NOMO-1 (cell line): Measurements from ENCODE around the gene ARID3B.
A peak's percentile ranks its signal among the peaks of the same experiment; 100 is the strongest.
"Not testable (repeated sequence)": the region's sequence is repeated elsewhere in the genome, so short reads cannot be mapped to it uniquely, and the experiment has no call there.

Source experiments
- DNase-seq, 2 experiments: peaks; one replicate each; lab custom pipeline; 2025; ENCODE audit not compliant: unreplicated experiment in 2 of 2; lab: John Stamatoyannopoulos, UW

The ARID3B gene

DNA sequence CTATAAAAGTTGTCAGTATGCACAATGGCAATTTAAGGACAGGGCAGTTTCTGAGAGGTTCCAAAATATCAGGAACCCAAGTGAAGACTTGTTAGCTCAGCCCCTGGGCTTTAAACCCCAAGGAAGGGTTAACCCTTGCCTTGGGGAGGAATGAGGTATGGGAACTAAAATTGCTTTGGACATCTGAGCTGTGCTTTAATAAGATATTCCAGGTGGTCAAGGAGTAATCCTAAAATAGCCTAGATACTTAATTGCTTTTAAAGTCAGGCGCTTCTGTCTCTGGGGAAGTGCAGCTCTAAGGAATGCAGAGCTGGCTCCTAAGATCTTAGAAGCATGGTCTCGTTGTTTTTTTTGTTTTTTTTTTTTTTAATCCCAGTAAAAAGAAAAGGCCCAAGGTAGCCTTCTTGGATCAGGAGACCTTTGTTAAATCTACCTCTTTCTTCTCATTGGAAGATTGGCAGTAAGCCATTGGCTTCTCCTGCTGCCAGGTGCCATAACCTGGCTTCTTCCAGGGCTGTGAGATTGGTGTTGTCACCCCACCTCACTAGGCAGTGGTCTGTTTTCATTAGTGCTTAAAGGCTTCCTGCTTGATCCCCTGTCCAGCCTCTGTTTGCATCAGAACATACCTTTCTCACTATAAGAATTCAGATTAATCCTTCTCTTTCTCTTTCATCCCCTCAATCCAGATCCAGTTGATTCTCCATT lies 24.5 kb downstream of the ARID3B start:
- no peak for DNase-seq

DNA sequence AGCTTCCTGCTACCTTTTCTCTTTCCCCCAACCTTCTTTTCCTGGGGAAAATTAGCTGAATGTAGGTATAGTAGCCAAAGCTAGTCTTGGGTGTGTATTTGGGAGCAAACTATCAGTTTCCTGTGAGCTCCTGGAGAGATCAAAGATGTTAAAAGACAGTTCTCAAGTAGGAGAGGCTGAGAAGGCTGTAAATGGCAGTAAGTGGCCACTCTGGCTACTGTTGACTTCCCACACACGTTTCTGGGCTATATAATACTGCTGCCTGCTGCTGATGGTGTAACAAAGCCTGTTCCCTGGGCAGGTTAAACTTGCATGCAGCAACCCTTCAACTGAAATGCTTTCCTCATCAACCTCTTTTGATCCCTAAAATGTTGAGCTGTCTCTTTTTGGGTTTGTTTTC lies 27.6 kb downstream of the ARID3B start:
- DNase-seq: no peak

DNA sequence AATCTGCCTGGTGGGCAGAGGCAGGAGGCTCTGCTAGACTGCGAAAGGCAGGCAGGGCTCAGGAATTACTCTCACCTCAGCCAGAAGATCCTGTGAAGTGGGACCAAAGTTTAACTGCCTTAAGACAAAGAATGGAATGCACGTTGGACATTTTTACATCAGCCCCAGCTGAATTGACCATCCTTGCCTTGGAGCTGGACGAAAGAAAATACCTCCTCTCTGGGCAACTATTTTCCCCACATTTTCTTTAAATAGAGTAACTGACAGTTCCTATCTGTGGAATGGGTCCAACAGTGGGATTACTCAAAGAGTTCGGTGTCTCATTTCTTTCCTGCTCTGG lies 28.7 kb downstream of the ARID3B start:
- DNase-seq: no peak

DNA sequence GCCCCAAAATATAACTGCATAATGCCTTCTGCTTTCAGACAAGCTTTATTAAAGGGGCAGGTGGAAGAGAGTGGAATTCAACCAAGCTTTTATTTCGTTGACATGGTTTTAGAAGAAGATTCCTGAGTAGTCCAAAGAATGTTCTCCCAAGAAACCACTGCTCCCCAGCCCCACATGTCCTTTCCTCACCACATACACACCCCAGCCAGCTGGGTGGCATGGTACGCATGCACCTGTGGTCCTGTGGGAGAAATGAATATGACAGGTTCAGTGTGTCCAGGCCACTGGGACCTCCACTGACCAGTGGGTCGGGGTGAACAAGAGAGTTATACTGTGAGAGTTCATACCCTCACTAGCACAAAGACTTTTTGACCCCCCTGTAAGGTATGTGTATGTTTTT lies 30.2 kb downstream of the ARID3B start:
- no peak for DNase-seq

DNA sequence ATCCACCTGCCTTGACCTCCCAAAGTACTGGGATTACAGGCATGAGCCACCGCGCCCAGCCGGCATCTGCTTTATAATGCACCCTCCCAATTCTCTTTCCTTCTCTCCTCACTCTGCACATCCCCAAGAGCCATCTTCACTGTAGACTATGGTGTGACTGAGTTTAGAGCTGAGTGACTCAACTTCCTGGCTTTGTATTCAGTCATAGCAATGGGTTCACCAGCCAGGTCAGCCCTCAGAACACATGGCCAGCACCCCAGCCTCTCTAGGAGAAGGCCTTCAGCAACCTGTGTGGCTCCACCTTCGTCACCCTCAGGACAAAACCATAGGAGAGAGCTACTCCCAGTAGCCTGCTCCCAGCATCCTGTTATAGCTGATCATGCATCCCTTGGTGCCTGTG lies 33.0 kb downstream of the ARID3B start:
- no peak for DNase-seq

DNA sequence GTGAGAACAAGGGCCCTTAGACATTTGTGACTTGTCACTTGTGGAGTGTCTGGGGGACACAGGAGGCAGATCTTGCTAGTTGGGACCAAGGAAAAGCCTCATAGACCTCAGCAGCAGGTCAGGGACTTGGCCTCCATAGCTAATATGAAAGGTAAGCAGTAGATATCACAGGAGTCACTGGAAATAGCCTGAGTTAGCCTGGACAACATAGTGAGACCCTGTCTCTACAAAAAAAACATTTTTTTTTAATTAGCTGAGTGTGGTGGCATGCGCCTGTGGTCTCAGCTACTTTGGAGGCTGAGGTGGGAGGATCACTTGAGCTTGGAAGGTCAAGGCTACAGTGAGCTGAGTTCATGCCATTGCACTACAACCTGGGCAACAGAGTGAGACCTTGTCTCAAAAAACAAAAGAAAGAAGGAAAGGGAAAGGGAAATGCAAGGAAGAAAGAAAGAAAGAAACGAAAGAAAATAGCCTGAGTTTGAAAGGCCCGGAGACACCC lies 37.5 kb downstream of the ARID3B start:
- DNase-seq: no peak

DNA sequence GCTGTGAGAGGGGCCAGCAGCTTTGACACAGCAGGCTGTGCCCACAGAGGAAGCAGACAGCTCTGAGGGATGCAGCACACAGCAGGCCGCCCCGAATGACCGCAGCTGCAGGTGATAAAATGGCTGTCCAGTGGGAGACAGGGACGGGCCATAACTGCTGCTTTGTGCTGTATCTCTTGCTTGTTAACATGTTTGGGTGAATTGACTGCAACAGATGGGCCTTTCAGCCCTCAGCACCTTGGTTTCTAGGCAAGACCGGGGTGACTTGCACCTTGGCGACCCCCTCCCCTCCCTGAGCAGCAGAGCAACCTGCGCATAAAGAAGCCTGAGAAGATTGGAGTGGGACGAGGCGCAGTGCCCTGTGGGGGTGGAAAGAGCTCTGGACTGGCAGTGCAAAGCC lies 38.0 kb downstream of the ARID3B start:
- no peak for DNase-seq

DNA sequence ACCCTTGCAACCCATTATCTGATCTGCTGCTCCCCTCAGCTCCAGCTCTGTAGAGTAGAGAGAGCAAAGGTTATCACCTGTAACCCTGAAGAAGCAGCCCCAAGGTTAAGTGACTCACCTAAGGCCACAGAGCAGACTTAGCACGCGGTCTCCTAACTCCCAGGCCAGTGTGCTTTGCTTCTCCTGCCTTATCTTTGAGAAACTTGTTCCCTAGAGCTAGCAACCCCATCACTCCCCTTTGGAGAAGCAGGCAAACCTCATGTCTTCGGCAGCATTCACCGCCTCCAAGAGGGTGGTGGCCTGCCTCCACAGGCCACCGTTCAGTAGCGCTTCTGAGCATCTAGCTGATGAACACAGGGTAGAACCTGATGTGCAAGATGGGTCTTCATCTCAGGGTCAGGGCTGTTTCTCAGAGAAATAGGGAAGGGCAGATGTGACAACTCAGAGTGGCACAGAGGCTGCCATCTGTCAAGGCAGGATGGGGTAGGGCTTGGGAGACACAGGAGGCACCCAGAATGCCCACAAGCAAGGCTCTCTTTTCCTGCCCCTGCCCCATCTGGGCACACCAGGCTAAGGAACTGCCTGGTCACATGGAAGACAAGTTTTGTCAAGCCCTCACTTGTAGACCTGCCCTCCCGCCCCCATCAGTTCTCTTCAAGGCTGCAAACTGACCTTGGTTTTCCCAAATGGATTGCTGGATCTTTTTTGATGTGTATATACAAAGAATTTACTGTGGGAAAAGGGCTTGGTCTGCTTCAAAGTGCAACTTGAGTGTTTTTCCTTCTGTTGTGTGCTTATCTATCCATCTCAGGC lies 39.7 kb downstream of the ARID3B start:
- DNase-seq: no peak

DNA sequence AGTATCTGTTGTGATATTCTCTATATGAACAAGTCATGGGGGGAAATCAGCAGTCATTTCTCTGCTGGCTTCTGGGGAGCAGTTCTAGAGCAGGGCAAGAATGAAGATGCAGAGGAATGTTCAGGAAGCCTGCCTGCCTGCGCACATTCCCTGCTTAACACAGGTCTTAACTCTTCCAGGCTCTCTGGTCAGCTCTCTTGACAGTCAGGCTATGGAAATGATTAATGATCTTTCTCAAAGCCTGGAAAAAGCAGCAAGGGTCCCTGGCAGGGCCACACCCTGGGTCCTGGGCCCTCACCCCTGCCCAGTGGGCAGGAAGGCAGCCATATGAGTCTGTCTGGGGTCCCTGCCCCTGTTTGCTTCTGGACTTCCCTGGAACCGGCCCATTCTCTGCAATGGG lies 43.2 kb downstream of the ARID3B start:
- no peak for DNase-seq

DNA sequence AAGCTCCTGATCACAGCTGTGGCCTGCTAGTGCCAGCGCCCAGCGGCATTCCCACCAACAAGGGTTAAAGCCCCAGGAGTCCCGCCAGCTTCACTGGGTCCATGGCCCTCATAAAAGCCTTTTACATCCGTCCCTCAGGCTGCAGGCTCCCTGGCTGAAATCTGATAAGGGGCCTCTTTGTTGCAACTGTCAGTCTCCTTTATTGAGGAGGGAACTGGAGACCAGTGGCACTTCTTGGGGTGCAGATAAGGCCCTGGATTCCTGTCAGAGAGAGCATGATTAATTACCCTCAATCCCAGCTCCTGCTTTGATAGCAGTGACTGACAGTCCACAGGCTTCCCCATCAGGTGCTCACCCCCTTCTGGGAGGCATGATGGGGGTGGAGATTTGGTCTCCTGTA lies 43.8 kb downstream of the ARID3B start:
- no peak for DNase-seq

DNA sequence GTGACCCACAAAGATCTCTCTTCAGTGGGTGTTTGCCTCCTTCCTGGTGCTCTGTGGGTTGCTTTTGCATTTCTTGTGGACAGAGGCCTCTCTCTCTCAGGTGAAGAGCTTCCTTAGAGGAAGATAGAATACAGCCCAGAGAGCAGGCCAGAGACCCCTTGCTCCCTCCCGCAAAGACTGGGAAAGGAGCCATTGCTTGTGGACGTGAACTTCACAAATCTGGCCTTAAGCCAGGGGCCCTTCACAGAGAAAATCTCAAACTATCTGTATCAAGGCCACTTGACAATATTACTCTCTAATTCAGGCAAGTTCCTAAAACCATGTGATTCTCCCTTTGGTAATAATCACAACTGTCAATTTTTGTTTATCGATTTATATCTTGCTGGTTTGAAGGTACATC lies 44.2 kb downstream of the ARID3B start:
- no peak for DNase-seq

DNA sequence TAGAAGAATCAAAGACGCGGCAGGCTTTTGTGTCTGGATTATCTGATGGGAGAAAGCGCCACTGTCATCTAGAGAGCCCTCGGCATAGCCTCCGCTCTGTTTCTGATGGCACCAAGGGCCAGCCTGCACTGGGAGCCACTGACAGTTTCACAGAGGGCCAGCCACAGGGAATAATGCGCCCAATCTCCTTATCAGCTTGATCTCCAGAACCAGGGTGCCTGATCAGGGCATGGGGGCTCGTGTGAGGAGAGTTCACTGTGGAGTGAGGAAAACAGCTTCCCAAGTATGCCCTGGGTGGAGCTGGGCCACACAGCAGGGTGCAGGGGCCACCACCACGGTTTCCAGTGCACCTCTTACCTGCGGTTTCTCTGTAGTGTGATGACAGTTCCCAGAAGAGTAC lies 44.8 kb downstream of the ARID3B start:
- no peak for DNase-seq

DNA sequence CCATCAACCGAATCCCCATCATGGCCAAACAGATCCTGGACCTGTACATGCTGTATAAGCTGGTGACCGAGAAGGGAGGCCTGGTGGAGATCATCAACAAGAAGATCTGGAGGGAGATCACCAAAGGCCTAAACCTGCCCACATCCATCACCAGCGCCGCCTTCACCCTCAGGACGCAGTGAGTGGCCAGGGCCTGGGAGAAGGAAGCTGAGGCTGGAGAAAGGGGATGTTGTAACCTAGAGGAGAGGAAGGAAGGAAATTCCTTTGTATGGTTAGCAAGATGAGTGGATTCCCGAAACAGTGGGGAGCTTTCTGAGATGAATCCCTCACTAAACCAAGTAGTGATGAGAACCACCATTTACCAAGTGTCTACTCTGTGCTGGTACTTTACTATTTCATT lies 48.8 kb downstream of the ARID3B start:
- no peak for DNase-seq

DNA sequence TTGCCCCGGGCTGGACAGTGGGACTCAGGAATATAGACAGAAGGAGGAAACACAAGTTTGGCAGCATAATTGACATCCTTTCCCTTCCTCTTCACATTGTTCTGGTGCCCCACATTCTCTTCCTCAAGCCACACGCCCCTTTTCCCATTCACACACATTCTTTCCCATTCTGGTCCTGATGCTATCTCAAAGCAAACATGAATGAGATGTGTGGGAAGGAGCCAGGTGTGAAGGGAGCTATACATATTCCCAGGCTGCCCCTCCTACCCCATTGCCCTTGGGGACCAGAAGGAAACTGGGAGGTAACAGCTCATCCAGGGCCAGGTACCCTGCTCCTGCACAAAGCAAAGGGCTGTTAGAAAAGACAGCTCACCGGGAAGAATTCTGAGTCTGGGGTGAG lies 51.2 kb downstream of the ARID3B start:
- no peak for DNase-seq

DNA sequence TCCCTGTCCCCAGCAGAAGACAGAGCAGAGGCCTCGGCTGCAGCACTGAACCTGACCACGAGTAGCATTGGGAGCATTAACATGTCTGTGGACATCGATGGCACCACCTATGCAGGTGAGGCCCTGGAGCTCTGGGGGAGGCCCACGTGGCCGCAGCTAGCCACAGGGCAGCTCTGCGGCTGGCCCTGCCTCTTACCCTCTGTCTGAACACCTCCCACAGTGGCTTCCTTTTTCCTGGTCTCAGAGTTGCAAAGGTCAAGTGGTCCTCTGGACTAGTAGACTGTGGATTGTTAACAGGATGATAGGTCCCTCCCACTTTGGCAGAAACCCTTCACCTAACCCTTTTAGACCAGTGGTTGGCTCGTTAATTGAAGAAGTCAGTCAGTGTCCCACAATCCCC lies 52.1 kb downstream of the ARID3B start:
- DNase-seq: no peak

DNA sequence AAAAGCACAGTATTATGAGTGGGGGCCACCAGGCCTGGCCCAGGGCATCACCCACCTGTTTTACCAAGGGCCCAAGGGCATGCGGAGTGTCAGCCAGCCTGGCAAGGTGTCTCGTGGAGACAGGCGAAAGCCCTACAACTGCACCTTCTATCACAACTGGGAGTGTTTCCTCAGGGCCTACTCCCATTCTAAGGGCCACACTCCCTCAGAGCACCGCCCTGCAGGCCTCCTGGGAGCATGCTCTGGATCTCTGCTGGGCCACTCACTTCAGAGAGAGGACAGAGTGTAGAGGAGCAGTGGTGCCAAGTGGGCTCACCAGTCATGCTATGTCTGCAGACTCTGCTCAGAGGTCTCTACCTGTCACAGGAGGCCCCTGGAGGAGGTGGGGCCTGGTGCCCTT lies 53.4 kb downstream of the ARID3B start:
- DNase-seq: no peak

DNA sequence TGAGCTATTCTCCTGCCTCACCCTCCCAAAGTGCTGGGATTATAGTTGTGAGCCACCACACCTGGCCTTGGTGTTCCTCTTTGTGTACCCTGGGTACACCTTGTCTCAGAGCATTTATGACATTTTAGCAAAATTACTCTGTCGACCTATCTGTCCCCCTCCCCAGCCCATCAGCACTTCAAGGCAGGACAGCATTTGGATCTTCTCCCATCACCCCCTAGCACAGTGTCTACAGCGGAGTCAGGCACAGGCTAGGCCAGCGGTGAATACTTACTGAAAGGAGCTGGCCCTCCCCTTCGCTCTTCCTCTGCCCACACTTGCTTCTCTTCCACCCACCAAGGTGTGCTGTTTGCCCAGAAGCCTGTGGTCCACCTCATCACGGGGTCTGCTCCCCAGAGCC lies 54.3 kb downstream of the ARID3B start:
- DNase-seq: no peak

DNA sequence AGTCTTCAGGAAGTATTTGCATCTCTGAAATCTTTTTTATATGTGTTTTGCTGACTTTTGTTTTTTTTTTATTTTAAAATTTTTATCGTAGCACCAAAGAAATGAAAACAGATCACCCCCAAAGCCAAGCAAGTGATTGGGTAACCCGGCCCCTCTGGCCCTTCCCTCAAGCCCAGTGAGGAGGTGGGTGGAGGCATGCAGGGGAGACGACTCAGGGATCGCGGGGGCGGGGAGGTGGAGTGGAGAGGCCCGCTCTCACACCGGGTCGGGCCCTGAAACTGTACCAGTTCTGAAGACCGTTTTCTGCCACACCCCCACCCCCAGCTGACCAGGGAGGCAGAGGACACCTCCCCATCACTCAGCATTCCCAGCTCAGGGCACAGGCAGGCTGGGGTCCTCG lies 55.7 kb downstream of the ARID3B start:
- DNase-seq: not testable (repeated sequence)

DNA sequence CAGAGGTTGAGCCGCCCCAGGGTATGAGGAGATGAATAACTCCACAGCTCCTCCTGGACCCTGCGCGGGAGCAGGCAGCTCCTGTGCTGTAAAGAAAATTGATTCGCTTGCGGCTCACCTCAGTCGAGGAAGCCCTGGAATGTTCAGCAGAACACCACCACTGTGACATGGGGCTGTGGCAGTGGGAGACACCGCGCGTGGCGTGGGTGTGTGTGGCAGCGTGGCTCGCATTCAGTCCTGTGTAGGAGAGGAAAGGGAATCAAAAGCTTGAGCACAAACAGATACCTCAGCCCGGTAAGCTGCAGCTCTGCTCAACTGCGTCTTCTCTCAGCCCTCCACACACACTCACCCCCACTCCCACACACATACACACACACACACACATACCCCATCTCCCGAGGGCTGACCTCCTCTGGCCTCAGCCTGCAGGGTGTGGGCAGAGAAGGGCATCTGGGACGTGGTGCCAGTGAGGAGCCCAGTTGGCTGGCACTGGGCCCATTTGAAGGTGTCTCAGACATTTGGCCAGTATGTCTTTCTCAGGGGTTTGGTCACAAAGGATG lies 56.2 kb downstream of the ARID3B start:
- not testable (repeated sequence) for DNase-seq

DNA sequence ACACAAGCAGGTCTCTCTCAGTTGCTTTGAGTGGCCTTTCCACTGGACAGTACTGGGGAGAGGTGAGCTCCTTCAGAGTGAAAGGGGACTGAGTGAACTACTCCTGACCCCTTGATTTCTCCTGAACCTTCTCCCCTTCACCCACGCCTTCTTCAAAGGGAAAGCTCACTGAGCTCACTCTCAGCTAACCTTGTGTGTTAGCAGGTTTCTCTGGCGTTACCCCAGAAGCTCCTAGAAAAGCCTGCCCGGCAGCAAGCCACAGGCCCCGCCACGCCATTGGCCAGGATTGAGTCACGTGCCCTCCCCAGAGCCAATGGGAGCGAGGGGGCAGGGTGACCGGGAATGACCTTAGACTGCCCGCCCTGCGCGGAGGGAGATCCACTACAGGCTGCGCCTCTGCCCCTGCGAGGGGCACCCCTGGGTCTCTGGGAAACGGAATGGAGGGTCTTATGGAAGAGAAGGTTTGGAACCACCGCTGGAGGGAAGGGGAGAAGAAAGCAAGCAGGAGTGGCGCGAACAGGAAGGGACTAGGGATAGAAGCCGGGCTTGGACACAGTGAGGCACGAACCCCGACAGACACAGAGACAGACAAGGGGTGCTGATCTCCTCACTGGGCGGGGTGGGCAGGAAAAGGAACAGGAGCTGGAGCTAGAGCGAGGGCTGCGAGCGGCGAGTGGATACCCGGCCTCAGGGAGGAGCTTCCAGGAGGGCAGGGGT lies 57.3 kb downstream of the ARID3B start:
- DNase-seq: peak; percentile 89 to 94

DNA sequence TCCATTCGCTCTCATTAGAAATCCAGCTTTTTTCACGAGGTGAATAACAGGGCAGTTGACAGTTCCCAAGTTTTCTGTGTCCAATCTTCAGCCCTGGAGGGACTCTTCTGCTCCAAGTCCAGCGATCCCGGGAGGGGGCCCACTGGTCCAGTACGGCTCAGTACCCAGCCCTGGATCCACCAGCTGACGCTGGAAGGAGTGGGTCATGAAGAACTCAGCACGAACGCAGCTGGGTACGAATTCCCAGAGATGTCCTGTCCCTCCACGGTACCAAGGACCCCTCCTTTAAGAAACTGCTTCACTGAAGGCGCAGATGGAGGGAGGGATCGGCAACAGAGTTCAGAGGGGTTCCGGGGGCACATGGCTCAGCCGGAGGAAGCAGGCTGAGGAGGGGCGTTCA lies 58.1 kb downstream of the ARID3B start:
- DNase-seq: no peak
